Heart left ventricle (tissue), 13 donors: ENCODE data around the gene GRAMD2B.

Experiments used
- CTCF ChIP-seq, 12 donors: fragments of 200-600 bp; sonication (generic) in 4 of 12; IDR thresholded peaks; one replicate each; pipeline versions ENCODE4 v1.5.0 to v1.8.0; 2018 to 2022; ENCODE audit warnings: antibody characterized with exemption in 12 of 12, mild to moderate bottlenecking in 5 of 12
- POLR2A ChIP-seq, 2 donors: fragments of 450-650 bp; IDR thresholded peaks; one replicate each; pipeline ENCODE4 v1.6.1; 2017; ENCODE audit warnings: antibody characterized with exemption in 2 of 2, mild to moderate bottlenecking in 2 of 2, moderate library complexity in 2 of 2
- donor health status: ischemic (EF 13 %, LVEDD 7.1; RV severe dilation, severe dysfunction).
- donor health status: DM: no; HTN: yes; CAD: no.
- donor health status: DM: no; HTN: no; CAD: no.
- donor health status: ischemic (EF 25% LVEDD 6.9; RV normal size, moderate dysfunction).
- donor health status: ischemic (EF 25% LVEDD 5.7; RV mildly dilated, moderate dysfunction).
- donor health status: ischemic (EF 35%, LVEDD 5.7; RV mildly dilated, moderate dysfunction).
- donor health status: nonischemic (EF 11% LVEDD 7.7; RV severe dilation, severe dysfunction).
- donor health status: DM: yes; HTN: yes; CAD: no.
- donor health status: PGD.
- donor health status: ischemic (EF 29% LVEDD 5.4; RV normal size, mild dysfunction).
- donor health status: nonischemic (EF 23%, LVEDD 6.1; RV moderate dilation, normal function).

- TF ChIP-seq CTCF (IDR thresholded peaks at IDR 0.05) (no peak), POLR2A (IDR thresholded peaks at IDR 0.05) (no peak)
Observed at GRCh38 chr5:126410623-126411022, 12.6 kb upstream of the GRAMD2B start.
